ENCODE data around the gene COL4A2.
"Not testable (repeated sequence)": the region's sequence is repeated elsewhere in the genome, so short reads cannot be mapped to it uniquely, and the experiment has no call there.

The COL4A2 gene

GRCh38 chr13:110475117-110475516 is 168.0 kb downstream of the COL4A2 start:
- no peak for DNase-seq (ENCODE audit: low read depth in 2 of 2)

GRCh38 chr13:110475550-110476219 is 168.6 kb downstream of the COL4A2 start:
- no peak for DNase-seq (ENCODE audit: low read depth in 2 of 2)

- DNase-seq (ENCODE audit: low read depth in 2 of 2) = no peak
Measured at GRCh38 chr13:110476220-110476617, 169.1 kb downstream of the COL4A2 start.

GRCh38 chr13:110477706-110478245 is 170.7 kb downstream of the COL4A2 start:
- no peak for DNase-seq (ENCODE audit: low read depth in 2 of 2)

- no peak for DNase-seq (ENCODE audit: low read depth in 2 of 2)
Measured at GRCh38 chr13:110478405-110479214, 171.5 kb downstream of the COL4A2 start.

DNA sequence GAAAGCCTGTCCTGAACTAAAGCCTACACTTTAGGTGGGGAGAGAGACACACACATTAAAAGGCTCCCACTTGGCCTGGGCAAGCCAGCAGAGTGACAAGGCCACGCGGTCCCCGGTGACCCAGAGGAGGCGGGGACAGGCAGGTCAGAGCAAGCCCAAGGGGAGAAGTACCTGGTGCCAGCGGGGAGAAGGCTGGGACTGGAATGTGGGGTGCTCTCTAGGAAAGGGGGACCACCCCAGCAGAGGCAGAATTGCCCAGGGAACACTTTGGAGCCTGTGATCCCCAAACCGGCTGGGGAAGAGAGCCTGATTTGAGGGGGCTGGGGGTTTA is 172.1 kb downstream of the COL4A2 start:
- no peak for DNase-seq (ENCODE audit: low read depth in 2 of 2)

GRCh38 chr13:110479648-110480047 is 172.6 kb downstream of the COL4A2 start:
- DNase-seq (ENCODE audit: low read depth in 2 of 2) = no peak

DNA sequence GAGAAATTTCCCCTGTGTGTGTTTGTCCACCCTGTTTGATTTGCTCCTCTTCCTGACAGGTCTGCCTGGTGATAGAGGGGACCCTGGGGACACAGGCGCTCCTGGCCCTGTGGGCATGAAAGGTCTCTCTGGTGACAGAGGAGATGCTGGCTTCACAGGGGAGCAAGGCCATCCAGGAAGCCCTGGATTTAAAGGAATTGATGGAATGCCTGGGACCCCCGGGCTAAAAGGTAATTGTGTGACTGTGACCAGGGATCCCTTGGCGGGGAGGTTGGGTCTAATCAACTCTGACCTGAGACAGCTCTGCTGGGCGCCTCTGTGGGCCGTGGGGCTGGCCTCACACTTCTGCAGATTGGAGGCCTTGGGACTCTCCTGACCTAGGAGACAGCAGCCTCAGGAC is 173.1 kb downstream of the COL4A2 start:
- DNase-seq (ENCODE audit: low read depth in 2 of 2) = no peak

DNA sequence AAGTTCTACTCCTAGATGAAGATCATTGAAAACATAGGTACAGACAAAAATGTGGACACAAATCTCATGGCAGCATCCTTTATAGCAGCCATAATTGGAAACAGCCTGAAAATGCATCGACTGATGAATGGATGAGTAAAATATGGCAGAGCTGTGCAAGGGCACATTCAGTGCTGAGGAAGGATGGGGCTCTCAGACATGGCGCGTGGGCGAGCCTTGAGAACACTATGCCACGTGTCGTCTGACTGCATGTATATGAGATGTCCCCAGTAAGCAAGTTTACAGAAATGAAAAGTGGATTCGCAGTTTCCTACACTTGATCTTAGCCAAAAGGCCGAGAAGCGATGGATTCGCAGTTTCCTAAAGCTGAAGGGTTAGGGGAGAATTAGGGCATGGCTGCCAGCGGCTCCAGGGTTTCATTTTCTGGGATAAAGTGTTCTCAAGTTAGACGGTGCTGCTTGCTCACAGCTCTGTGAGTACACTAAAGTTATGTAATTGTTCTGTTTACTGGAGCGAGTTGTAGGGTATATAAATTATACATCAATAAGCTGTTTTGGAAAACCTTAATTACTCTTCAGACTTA is 176.4 kb downstream of the COL4A2 start:
- DNase-seq (ENCODE audit: low read depth in 2 of 2) = no peak

DNA sequence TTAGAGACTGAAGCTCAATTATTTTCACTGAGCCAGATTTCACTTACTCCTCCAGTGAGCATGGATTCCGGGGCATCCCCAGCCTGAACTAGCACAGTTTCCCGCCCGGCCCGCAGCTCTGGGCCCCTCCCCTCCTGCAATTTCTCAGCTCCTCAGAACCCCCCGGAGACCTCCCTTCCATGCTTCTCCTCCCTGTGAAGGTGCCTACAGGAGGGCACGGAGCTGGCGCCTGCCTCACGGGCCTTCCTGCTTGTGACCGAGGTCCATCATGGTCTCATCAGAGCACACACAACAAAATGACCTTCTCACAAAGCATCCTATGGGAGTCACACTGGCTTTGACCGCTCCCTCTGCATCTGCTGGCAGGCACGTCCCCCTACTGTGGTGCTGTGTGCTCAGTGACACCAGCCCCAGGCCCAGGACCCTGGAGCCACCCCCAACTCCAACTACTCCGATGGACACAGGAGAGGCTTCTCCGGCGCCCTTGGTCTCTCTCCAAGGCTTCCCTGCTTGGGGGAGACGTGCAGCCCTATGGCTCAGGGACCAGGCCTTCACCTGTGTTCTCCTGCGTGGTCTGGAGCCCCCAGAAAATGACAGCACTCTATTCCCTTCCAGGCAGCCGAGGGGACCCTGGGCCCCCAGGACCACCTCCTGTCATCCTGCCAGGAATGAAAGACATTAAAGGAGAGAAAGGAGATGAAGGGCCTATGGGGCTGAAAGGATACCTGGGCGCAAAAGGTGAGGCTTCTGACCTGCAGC is 177.4 kb downstream of the COL4A2 start:
- no peak for DNase-seq (ENCODE audit: low read depth in 2 of 2)

GRCh38 chr13:110485604-110486003 is 178.5 kb downstream of the COL4A2 start:
- DNase-seq (ENCODE audit: low read depth in 2 of 2) = no peak

GRCh38 chr13:110486061-110486715 is 179.1 kb downstream of the COL4A2 start:
- DNase-seq (ENCODE audit: low read depth in 2 of 2) = no peak

- DNase-seq (ENCODE audit: low read depth in 2 of 2) = not testable (repeated sequence)
Measured at GRCh38 chr13:110486880-110487279, 179.8 kb downstream of the COL4A2 start.

DNA sequence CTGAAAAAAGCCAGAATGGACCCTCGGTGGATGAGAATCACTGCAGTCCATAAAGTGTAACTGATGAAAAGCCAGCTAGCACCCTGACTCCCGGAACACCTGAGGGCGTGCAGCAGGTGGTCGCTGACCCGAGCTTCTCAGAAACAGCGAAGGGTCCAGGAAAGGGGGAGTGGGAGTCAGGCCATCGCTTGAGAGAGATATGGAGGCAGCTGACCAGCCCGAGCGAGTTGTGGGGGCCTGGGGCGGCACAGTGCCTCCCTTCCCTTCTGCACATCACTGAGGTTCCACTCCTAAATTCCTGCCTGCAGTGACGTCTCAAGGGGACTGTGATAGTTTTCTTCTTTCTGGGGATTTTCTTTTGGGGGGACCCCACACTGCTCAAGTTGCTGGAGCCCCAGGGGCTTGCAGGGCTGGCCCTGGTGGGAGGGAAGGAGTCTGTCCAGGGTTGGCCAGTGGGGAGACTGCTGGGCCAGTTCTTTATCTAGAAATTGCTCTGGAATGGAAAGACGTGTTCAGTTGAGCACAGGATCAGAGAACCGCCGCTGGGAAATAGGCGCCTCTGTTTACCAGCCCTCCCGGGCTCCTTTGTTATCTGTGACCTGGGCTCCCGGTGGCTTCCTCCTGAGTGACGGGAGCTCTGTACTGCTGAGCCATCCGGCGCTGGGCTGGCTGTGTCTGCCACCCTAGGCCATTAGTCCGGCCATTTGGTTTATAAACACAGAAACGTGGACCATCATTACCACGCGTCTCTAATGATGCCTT is 183.1 kb downstream of the COL4A2 start:
- DNase-seq (ENCODE audit: low read depth in 2 of 2) = no peak

DNA sequence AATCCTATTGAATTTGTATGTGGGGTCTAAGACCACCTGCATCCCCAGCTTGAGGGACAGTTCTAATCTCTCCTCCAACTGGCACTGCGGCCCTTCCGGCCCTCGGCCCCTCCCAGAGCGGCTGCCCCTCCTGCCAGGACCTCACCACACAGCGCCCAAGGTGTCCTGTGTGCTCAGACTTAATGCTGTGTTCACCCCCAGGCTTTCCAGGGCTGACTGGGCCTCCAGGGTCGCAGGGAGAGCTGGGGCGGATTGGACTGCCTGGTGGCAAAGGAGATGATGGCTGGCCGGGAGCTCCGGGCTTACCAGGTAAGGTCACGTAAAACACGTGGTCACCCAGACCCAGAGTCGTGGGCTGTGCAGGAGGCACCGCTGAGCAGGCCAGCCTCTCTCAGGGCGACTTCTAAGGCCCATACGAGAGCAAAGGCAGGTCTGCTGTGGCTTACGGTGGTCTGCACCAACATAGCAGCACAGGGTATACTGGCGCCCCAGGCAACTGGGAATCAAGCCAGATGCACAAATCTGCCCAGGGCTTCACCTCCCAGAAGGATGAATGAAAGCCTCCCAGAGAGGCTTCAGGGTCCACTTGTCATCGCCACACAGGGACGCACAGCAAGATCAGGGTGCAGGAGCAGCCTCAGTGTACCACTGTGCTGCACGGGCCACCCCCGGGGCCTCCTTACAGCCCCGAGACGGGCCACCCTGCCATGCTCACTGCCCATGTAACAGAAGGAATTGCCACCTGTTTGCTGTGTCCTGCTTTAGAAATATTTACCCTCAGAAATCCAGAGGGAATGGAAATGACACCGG is 185.0 kb downstream of the COL4A2 start:
- no peak for DNase-seq (ENCODE audit: low read depth in 2 of 2)

DNA sequence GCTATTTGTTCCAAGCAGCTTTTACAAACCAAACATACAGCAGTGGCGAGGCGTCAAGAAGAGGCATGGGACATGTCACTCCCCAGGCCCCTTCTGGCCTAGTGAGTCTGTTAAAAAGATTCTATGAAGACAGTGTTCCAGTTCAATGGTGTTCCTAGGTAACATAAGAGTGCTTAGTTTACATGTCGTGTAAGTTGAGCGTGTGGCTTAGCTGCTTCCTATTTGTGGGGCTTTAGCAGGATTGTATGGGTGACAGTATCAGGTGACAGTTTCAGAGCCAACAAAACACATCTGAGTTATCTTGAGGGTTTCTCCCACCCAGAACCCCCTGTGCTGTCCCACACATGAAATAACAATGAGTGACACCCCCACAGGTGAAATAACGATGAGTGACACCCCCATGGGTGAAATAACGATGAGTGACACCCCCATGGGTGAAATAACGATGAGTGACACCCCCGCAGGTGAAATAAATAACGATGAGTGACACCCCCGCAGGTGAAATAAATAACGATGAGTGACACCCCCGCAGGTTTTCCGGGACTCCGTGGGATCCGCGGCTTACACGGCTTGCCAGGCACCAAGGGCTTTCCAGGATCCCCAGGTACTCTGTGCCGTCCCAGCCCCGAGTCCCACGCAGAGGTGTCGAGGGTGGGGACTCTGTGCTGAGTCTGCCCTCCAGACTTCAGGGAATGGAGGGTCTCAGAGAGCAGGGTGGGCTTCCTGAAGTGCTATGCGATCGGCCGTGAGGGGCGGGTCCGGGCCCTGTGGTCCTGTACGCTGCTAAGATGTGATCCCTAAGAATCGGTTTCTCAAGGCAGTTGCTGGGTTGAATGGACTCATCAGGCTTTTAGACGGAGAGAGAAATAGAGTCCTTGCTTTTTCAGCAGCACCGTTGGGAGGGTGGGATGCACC is 185.9 kb downstream of the COL4A2 start:
- DNase-seq (ENCODE audit: low read depth in 2 of 2) = no peak

- no peak for DNase-seq (ENCODE audit: low read depth in 2 of 2)
Measured at GRCh38 chr13:110493613-110494012, 186.5 kb downstream of the COL4A2 start.

DNA sequence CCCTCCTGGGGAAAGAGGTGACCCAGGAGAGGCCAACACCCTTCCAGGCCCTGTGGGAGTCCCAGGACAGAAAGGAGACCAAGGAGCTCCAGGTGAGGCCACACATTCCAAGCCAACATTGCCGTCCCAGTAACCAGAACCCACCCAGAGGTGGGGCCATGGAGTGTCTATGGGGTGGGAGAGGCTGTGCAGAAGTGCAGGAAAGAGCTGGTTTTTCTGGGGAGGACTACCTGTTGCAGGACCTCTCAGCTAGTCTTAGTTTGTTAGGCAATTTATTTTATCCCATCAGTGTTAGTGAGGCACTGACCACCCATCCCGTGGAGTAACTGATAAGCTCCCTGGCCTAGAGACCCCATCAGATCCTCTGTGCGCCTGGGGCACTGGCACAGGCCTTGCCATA is 188.3 kb downstream of the COL4A2 start:
- no peak for DNase-seq (ENCODE audit: low read depth in 2 of 2)

DNA sequence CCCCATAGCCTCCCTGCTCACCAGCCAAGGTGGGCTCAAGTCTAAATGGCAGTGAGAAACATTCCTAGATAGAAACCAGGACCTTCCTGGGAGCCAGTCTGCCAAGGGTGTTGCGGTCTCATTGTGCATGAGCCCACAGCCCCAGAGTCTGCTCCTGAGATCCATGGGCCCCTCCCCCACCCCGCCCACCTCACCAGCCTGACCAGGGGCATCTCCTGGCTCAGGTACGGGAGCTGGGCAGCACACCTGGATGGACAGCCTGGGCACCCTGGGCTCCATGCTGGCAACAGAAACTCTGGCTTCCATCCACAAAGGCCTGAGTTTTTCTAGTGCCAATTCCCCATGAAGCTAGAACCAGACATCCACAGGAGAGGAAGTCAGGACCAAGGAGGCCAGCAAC is 188.8 kb downstream of the COL4A2 start:
- DNase-seq (ENCODE audit: low read depth in 2 of 2) = no peak
